HG02973 (cell line): ENCODE data around the gene KRTAP13-2.

ENCODE experiments used
- ATAC-seq: cut with Tn5 transposase; IDR thresholded peaks from one replicate; pipeline ENCODE4 v1.9.1; 2021; ENCODE audit warnings: moderate library complexity; ENCODE audit not compliant: unreplicated experiment

Gene KRTAP13-2, protein sequence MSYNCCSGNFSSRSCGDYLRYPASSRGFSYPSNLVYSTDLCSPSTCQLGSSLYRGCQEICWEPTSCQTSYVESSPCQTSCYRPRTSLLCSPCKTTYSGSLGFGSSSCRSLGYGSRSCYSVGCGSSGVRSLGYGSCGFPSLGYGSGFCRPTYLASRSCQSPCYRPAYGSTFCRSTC

GRCh38 chr21:30372139-30372770 lies at the start of gene KRTAP13-2:
Gene KRTAP13-2 (minus strand): TSS chr21:30372271. CDS start chr21:30372213, 58 bp downstream.
- ATAC-seq, result no peak

GRCh38 chr21:30415993-30416392 lies 43.9 kb upstream of the KRTAP13-2 start:
- ATAC-seq, result no peak

DNA sequence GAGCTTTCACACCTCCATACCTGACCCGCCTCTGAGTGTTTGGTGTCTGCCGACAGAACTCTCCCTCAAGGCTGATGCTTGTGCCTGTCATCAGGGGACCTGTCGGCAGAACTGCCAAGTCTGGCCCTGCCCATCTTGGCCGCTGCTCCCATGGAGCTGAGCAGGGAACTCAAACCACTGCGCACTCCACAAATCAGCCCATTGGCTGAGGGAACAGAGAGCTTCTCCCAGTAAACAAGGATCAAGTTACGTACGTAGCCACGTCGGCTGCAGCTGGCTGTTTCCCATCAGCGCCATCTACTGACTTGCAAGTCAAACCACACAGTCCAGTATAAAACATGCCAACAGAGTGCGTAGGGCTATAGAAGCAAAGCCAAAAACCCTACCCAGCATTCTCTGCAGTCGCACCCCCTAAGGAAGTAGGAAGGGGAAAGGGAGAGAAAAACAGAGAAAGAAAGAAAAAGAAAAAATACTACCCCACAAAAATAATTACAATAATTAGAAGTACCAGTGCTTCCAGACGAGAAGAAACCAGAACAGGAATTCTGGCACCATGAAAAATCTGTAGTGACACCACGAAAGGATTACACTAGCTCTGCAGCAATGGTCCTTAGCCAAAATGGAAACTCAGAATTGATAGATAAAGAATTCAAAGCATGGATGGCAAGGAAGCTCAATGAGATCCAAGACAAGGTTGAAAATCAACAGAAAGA lies 36.9 kb upstream of the KRTAP13-2 start:
- ATAC-seq, result no peak

DNA sequence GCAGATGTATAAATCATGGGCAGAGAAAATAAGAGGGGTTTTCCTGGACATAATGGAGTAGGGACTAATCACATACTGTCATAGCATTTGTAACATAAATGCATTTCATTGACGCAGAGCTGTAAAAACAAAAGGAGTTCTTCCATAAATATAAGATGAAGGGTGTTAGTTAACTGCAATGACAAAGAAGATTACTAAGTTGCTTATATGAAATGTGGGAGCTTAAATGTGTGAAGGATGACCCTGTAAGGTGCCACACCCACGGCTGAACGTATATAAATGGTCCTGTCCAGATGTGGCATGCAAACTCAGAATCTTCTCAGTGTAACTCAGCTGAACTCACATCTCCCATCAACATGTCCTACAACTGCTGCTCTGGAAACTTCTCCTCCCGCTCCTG lies 23.7 kb upstream of the KRTAP13-2 start, which contains the start of gene KRTAP13-1:
Gene KRTAP13-1, plus strand, starts transcription at position 301 of the 400 bp plus-strand sequence. Its CDS starts 56 bp downstream, at position 357.
- ATAC-seq, result no peak

DNA sequence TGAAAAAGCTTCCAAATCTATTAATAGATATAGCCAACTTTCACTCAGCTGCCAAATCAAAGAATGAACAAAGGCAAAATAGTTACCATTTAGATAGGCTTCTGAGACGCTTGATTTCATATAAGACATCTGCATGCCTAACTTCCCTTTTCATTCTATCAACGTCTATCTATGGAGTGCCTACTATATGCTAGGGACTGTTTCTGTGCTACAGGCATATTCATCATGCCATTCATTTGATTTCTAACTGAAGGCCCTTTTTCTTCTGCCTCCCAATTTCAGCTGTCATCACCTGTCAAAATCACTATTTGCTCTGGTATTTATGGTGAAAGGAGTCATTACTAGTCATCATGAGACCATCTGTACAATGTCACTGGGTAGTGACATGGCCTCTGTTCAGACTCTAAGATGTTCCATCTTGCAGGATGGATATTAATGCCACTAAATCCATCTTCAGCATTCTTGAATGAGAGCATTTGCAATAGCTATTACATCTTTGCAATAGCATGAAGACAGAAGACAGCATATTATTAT lies 19.5 kb upstream of the KRTAP13-2 start:
- no peak for ATAC-seq

DNA sequence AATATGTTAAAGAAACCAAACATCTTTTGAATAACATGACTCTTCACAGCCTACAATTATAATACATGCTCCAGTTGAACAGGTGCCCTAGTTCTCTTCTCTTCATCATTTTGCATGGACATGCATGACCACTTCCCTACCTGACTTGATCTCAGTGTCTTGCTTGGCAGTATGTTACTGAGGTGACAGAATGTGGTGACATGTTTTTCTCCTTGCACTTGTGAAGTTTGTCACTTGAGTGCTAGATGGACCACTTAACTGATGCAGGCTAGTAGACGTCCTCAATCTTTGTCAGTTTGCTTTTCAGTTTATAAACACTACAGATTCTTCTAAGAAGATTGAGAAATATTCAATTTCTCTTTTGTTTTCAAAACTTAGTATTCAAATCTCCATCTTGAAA lies 10.1 kb upstream of the KRTAP13-2 start:
- ATAC-seq, result no peak

GRCh38 chr21:30355906-30356305 lies 16.2 kb downstream of the KRTAP13-2 start:
- ATAC-seq, result no peak

- ATAC-seq, result no peak
These were observed 17.6 kb downstream of the KRTAP13-2 start for GRCh38 chr21:30354308-30355005.

DNA sequence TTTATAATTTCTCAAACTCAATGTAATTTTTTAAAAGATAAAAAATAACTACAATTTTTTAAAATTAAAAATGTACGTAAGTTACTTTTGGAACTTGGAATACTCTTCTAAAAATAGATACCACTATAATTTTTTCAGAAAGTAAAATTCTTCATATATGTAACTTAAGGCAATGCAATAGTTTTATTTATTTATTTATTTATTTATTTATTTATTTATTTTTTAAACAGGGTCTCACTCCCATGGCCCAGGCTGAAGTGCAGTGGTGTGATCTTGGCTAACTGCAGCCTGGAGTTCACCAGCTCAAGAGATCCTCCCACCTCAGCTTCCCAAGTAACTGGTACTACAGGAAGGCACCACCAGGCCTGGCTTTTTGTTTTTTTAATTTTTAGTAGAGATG lies 20.5 kb downstream of the KRTAP13-2 start:
- no peak for ATAC-seq

DNA sequence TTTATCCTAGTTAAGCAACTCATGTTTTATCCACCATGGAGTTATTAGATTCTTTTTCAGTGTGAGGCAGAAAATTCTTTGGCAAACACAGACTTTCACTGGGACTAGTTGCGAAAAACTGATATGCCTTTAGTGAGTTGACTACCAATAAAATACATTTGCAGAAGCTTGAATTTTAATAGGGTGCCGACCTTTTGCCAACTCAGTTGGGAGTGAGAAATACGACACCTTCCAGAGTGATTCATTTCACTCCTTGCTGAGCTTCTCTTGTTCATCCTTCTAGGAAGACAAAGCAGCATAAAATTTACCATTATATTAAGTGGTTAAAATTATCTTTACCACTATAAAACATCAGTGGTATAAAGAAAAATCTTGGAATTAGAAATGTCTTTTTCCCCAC lies 22.5 kb downstream of the KRTAP13-2 start:
- ATAC-seq, result no peak

GRCh38 chr21:30348506-30348905 lies 23.6 kb downstream of the KRTAP13-2 start, which contains the start of gene KRTAP23-1:
Gene KRTAP23-1 (minus strand): TSS chr21:30348606. CDS start chr21:30348606, 0 bp downstream.
- no peak for ATAC-seq

- no peak for ATAC-seq
These were observed 27.1 kb downstream of the KRTAP13-2 start for GRCh38 chr21:30345014-30345413.

DNA sequence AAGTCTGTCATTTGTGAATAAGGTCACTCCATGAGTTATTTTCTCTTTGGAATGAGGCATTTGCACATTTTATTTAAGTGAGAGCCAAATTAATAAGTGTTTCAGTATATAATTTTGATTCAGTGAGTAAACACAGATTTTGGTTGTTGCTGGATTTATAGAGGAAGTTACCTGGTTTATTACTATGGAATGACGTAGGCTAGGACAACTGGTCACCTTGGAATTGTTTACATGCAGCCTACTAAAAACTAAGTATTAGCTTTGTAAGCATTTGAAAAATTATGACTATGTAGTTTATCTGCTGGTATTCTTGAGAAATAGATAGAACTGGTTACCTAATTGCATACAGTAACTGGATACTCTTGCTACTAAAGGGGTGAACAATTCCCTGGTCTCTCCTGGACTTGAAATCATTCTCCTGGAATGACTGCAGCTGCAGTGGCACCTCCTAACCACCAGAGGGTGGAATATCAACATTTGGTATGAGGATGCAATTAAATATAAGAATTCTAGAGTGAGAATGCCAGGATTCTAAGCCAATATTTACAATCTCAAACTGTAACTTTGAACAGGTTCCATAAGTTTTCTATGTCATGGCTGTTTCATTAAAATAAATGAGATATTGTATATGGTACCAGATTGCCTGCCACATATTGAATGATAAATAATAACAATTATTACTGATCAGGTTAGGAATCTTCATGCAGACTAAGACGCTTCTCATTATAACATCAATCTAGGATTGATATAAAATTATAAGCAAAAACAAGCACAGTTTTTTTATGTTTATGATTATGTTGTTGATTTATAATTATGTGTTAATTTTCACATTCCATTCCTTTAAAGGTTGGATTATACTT lies 31.1 kb downstream of the KRTAP13-2 start:
- no peak for ATAC-seq

DNA sequence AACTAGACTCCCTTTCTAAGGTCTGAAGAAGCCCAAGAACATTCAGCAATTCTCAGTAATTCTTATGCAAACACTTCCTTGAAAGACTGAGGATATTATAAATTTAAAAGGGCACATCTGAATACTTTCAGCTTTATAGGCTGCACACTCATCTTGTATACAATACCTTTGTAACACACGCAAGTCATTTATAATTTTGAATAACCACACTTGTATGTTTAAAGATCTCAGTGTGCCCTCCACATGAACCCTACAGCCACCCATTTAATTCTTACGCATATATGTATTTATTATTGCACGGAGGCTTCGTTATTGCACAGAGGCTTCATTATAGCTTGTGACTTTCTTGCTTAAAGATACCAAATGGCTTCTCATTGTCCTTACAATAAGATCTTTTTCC lies 33.4 kb downstream of the KRTAP13-2 start:
- no peak for ATAC-seq

DNA sequence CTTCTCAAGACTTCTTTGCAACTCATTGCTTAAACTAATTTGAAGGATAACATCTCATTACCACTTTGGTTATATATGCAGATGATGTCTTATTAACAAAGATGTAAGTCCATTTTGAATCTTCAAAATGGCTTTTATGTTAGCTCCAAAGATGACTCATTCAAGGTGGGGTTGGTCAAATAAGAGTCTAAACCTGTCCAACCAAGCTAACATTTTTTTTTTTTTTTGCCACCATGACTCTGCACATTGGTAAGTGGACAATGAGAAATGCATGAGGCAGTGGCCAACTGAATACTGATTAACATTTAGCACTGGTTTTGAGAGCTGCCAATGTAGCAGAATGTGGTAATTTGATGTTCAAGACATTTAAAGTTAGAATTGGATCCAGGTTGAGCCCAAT lies 34.3 kb downstream of the KRTAP13-2 start:
- ATAC-seq, result no peak

- ATAC-seq, result no peak
These were observed 34.8 kb downstream of the KRTAP13-2 start, which contains the start of gene KRTAP27-1 for GRCh38 chr21:30337276-30337744. Gene KRTAP27-1 (minus strand): TSS chr21:30337694. CDS start chr21:30337668, 26 bp downstream.

GRCh38 chr21:30336596-30336995 lies 35.5 kb downstream of the KRTAP13-2 start:
- no peak for ATAC-seq

GRCh38 chr21:30333736-30334135 lies 38.3 kb downstream of the KRTAP13-2 start:
- no peak for ATAC-seq

- ATAC-seq, result no peak
These were observed 39.4 kb downstream of the KRTAP13-2 start for GRCh38 chr21:30332681-30333080.
